C4-2B (cell line): ENCODE data around the gene ARHGEF26.

Experiments
- CTCF ChIP-seq: fragments of 450-650 bp; conservative IDR thresholded peaks from 2 replicates; pipeline ENCODE4 v1.5.1; 2017; ENCODE audit warnings: mild to moderate bottlenecking
- ZFX ChIP-seq: fragments of 450-650 bp; IDR thresholded peaks from 2 replicates; pipeline ENCODE4 v1.6.1; 2017

GRCh38 chr3:154242766-154243165 is 121.6 kb downstream of the ARHGEF26 start:
- TF ChIP-seq CTCF (no peak), ZFX (no peak)
